GM21825 (cell line): ENCODE results near the gene KCND2.
A peak's percentile ranks its signal among the peaks of the same experiment; 100 is the strongest.
"Not testable (repeated sequence)": the region's sequence is repeated elsewhere in the genome, so short reads cannot be mapped to it uniquely, and the experiment has no call there.

Experiments
- ATAC-seq: cut with Tn5 transposase; IDR thresholded peaks from one replicate; pipeline ENCODE4 v1.9.1; 2021; ENCODE audit warnings: mild to moderate bottlenecking, moderate library complexity; ENCODE audit not compliant: unreplicated experiment

Gene KCND2

DNA sequence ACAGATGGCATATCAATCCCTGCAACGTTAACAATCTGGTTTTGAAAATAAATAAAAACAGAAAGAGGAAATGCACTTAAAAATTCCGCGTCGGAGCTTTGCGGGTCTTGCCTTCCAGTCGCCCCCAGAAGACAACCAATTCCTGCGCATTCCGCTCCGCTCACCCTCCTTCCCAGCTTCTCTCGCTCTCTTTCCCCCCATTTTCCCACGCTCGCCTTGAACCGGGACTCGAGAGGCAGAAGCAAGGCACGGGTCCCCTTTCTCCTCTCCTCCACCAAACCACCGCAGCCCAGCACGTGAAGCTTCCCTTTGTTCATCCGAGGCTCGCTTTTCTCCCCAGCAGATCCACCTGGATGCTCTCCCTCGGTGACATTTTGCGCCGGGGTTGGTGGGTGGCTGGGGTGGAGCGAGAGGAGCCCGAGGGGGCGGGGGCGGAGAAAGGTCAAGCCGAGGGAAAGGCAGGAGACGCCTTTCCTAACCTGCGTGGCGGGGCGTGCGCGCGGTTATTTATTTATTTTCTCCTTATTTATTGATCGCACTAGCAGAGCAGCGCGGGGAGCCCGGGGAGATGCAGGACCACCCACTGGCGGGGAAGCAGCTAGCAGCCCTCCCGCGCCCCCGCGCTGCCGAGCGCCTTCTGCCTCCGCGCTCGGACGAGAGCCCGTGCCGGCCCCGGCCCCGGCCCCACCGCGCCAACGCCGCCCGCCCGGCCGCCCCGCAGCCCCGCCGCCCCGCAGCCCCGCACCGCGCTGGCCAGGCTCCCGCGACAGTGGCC, at the start of gene KCND2:
TSS of gene KCND2 (plus strand) at position 475 of the 775 bp plus-strand sequence.
- peak; percentile 33 for ATAC-seq

DNA sequence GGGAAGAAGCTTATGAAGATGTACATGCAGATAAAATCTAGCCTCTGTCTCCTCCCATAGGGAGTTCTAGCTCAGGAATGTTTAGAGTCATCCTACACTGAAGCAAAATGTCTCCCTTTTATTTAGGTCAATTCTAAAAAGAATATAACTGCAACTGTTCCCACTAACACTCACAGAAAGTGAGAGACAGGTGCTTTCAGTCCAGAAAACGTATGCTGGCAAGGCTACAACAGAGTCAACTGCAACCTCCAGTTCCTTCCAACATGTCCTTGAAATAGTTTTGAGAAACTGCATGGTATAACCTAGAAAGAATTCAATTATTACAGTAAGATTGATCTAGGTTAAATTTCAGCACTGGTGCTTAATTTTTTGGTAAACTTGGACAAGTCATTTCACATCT, 46.8 kb upstream of the KCND2 start:
- ATAC-seq, result no peak

DNA sequence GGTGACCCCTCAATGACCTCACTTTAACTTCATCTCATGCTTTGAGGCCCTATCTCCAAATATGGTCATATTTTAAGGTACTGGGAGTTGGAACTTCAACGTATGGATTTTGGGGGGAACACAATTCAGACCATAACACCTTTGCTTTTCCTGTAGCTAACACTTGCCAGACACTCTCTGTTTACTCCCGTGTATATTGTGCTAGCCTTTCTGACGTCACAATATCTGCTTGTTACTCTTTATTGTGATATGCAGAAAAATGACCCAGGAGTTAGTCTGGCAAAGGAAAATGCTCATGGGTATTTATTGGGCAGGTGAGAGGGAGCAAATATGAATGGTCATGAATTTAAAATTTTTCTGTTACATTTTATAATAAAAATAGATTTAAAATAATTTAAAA, 45.7 kb upstream of the KCND2 start:
- no peak for ATAC-seq

DNA sequence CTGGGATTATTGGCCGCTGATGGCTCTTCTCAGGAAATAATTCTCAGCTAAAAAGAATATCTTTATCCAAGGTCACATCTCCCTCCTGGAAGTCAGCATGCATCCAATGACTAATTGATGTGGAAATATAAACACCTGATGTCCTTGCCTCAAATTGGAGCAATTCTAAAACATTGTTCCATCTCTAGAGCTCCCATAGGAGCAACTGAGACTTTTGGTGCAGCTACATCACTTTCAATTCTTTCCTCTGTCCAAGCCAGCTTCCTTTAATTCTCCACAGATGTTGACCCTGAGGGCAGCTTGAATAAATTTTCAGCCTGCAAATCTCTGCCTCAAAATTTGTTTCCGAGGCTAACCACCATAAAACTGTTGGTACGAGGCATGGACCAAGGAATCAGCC, 43.9 kb upstream of the KCND2 start:
- ATAC-seq, result no peak

DNA sequence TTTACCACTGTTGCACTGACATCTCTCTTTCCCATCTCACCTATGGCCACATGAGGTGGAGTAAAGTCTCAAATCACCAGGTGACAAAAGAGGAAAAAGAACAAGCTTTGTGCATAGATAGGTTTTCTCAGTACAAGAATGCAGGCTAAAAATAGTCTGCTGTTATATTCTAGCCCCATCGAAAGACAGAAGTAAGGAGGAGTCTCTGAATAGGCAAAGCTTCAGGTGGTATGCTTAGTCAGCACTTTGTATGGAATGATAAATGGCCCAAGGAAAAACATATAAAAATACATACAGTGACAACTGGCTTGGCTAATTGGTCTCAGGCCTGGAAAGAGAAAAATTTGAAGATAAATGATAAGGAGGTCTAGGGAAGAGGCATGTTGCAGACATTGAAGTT, 39.6 kb upstream of the KCND2 start:
- no peak for ATAC-seq

DNA sequence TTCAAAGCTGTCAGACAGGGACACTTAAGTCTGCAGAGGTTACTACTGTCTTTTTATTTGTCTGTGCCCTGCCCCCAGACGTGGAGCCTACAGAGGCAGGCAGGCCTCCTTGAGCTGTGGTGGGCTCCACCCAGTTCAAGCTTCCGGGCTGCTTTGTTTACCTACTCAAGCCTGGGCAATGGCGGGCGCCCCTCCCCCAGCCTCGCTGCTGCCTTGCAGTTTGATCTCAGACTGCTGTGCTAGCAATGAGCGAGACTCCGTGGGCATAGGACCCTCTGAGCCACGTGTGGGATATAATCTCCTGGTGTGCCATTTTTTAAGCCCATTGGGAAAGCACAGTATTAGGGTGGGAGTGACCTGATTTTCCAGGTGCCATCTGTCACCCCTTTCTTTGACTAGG, 32.6 kb upstream of the KCND2 start:
- not testable (repeated sequence) for ATAC-seq

DNA sequence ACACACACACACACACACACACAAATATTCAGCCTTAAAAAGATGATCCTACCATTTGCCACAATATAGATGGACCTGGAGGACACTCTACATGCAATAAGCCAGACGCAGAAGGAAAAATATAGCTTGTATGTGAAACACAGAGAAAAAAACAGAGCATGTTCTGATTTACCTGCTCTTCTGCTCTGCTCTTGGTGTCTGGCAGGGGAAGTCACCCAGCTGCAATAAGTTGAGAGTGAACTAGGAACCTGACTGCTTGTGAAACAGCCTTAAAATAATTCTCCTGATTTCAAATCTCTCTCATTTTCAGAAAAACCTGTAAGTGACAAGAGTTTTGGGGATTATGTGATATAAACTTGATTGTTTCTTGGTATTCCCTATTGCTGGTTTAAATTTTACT, 31.0 kb upstream of the KCND2 start:
- no peak for ATAC-seq

DNA sequence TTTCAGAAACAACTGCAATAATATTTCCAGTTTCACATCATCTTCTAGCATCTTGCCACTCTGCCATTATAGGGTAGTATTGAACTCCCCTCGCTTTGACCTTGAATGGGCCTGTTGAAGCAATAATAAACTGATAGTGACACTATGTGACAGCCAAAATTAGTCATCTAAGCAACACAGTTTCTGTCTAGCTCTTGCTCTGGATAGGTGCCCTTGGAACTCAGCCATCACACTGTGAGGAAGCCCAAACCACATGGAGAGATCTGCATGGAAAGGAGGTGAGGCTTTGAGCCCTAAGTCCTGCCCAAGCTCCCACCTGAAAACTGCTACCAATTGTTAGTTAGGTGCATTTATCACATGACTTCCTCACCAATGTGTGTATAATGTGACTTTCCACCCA, 18.1 kb upstream of the KCND2 start:
- no peak for ATAC-seq

DNA sequence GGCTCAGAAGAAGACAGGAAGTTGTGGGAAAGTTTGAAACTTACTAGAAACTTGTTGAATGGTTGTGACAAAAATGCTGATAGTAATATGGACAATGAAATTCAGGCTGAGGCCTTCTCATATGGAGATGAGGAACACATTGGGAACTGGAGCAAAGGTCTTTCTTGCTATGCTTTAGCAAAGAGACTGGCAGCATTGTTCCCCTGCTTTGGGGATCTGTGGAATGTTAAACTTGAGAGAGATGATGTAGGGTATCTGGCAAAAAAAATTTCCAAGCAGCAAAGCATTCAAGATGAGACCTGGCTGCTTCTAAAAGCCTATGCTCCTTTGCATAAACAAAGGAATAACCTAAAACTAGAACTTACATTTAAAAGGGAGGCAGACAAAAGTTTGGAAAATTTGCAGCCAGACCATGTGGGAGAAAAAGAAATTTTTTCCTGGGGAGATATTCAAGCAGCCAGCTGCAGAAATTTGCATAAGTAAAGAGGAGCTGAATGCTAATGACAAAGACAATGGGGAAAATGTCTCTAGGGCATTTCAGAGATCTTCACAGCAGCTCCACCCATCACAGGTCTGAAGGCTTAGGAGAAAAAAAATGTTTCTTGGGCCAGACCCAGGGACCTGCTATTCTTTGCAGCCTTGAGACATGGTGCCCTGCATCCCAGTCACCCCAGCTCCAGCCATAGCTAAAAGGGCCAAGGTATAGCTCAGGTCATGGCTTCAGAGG, 16.5 kb upstream of the KCND2 start:
- no peak for ATAC-seq

DNA sequence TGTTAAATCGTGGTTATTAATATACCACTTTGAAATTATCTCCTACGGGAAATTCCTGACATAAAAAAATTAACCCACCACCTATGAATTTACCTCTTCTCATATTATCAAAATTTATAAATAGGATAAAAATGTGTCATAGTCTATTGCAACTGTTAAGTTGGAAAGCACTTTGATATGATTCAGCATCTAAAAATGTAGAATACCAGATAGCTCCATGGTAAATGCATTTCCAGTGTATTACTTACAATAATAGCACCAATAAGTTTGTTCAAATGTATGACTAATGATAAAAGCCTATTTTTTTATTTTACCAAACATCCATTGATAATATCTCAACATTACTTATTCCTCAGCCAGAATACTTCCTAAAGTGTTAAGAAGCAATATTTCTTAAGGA, 13.6 kb upstream of the KCND2 start:
- ATAC-seq, result no peak

DNA sequence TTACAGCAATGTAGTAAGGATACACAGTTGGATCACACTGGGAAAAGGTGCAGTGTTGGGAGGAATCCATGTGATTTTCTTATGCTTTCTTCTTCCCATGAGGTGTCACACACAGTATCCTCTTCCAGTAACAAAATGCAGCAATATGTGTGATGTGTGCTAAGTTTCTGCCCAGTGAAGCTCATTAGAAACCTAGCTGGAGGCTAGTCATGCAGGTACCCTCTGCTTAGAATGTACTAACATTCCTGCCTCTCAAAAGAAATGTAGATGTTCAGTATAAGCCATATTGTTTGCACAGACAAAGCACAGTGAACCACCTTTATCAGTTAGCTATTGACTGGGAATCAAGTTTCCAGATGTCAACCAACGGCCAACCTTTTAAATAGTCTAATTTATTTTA, 12.9 kb upstream of the KCND2 start:
- no peak for ATAC-seq

DNA sequence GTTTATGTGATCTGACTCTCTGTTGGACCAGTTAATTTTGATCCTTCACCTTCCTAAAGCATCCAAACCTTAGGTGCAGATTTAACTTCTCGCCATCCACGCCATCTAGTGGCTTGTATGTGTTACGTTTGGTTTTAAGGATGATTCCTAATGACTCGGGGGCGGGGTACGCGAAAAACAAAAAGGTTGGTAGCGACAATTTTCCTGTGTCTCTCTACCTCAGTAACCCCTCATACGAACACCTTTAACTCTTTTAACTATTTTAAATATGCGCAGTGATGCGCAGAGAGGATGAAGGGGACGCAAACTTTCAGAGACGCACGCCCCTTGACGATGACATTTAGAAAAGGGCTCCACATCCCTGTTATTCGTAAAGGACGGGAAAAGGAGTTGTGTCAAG, 714 bp upstream of the KCND2 start:
- ATAC-seq, result peak; percentile 51

DNA sequence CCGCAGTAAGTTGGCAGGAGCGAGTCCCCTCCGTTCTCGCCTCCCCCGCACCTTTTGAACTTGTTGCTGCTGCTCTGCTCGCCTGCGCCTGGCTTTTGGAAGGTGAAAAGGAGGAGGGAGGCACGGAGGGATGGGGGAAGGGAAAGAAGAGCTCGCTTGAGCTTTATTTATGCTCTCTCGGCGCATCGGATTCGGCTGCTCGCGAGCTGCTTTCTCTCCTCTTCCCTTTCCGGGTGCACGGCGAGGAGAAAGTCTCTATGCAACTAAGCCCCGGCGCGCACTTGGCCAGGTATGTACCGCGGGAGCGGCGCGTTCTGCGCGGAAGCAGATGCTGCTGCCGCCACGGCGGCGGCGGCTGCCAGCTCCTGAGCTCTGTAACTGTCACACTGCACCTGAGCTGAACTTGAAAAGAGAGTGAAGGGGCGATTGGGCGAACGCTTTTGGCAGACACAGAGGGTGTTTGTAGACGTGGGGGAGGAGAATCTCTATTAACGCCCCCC, 551 bp downstream of the KCND2 start:
- peak; percentile 64 for ATAC-seq

DNA sequence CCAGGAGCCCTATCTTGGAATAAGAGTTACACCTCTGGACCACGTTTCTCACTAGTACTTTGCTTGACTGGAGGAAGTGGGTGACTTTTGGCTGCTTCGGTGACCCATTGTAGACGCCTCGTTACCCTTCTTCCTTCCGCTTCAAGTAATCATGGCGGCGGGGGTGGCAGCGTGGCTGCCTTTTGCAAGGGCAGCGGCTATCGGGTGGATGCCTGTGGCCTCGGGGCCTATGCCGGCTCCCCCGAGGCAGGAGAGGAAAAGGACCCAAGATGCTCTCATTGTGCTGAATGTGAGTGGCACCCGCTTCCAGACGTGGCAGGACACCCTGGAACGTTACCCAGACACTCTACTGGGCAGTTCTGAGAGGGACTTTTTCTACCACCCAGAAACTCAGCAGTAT, 1.5 kb downstream of the KCND2 start:
- ATAC-seq, result no peak

DNA sequence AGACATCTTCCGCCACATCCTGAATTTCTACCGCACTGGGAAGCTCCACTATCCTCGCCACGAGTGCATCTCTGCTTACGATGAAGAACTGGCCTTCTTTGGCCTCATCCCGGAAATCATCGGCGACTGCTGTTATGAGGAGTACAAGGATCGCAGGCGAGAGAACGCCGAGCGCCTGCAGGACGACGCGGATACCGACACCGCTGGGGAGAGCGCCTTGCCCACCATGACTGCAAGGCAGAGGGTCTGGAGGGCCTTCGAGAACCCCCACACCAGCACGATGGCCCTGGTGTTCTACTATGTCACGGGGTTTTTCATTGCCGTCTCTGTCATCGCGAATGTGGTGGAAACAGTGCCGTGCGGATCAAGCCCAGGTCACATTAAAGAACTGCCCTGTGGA, 1.9 kb downstream of the KCND2 start:
- ATAC-seq, result no peak

DNA sequence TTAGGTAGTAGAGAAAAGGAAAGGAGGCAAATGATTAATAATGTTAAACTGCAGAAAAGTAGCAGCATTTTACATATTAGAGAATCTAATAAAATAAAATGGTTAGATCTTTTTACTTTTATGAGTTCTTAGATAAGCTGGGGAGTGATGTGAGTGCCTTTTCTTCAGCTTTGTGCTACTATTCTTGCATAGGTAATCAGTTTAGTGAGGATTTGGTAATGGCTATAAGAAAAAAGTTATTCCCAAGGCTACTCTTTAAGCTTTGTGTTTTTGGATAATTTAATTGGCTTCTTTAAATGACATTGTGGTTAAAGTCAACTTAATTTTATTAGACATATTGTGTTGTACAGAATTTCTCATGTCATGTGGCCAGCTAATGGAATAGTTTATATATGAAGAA, 3.7 kb downstream of the KCND2 start:
- no peak for ATAC-seq

DNA sequence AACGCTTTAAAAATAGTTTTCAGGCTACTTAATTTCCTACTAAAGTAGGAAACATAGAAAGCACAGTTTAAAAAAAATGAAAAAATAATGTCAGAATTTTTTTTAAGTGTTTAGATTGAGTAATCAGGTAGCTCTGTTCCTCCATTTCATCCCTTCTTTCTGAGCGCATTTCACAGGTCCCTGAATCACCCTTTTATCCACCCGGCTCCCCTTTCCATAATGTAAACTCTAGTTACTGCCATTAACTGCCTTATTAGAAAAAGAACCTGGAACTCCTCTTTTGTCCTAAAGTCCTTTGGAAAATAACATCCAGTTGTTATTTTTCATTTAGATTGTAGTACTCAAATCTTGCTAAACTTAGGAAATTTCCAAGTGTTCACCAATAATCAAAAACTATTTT, 5.8 kb downstream of the KCND2 start:
- ATAC-seq, result no peak

DNA sequence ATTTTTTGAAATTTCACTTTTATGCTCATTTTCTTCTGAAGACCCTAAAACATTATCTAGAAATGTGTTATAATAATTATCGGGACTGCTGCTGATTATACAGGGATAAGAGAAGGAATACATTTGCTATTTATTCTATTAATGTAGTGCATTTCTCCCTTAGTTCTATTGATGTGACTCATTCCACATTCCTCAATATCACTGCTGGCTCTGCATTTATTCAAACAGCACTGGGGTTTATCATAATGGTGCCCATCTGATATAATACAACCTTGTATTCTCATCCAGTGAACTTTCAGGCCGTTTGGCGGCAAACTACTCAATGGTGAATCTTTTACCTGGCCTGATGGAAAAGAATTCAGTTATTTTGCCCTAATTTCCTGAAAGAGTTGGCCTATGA, 7.8 kb downstream of the KCND2 start:
- ATAC-seq, result no peak

DNA sequence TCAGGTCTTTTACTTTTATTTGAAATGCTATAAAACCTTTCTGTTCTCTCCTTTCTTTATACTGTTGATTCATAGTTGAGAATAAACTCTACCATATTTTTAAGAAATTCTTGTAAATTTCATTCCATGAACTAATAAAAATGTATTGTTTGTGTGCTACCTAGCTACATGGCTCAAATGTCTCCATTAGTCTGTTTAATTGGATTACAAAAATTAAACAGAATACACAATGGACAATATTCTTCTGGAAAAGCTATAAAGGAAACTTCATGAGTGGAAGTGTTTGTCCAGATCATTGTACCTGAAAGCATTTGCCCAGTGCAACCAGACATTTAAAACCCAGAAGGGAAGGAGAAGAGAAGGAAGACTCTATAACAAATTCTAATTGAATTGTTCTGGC, 20.1 kb downstream of the KCND2 start:
- no peak for ATAC-seq

DNA sequence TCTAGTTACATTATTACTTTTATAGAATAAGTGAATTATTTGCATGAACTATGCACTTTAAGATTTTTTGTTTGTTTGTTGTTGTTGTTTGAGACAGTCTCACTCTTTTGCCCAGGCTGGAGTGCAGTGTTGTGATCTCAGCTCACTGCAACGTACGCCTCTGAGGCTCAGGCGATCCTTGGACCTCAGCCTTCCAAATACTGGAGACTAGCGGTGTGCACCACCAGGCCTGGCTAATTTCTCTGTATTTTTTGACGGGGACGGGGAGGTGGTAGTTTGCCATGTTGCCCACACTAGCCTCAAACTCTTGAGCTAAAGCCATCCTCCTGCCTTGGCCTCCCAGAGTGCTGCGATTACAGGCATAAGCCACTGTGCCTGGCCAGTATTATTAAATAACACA, 29.2 kb downstream of the KCND2 start:
- ATAC-seq, result no peak

DNA sequence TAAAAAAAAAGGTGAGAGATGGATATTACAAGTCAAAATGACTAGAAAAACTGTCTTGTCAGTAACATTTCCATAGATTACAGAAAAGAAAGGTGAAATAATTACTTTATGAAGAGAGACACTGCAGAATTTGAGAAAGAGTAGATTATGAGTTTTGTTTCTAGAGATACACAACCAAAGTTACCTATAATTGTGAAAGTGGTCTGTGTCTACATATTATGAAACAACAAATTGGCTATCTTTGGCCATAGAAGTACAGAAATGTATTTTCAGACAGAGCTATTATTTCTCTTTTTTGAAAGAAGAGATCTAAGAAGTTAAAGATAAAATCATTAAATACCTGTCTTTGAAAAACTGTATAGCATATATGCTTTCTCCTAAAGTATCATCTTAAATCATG, 30.1 kb downstream of the KCND2 start:
- ATAC-seq, result no peak

DNA sequence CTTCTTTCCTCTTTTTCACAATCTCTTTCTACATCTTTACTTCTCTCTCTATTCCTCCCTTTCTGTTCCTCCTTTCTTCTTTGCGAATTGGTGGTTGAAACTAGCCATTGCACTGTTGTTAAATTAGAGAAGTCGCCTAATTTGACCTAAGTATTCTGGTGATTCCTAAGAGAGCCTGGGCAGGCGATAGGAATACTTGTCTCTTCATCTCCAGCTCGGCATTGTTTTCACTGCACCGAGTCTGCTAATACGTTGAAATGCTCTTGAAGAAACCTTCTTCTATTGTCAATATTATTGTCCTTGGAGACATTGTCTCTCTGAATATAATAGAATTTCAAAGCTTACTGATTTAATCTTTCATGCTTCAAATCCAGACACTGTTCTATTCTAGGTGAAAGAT, 31.7 kb downstream of the KCND2 start:
- ATAC-seq, result no peak
